HG03520 (cell line): Measurements from ENCODE around the gene GPR162.

Experiments used
- ATAC-seq: cut with Tn5 transposase; IDR thresholded peaks from one replicate; pipeline ENCODE4 v1.9.1; 2021; ENCODE audit warnings: mild to moderate bottlenecking, moderate library complexity; ENCODE audit not compliant: unreplicated experiment

Gene GPR162

GRCh38 chr12:6834254-6834653 is 12.6 kb downstream of the GPR162 start:
- ATAC-seq: no peak

GRCh38 chr12:6834873-6835272 is 13.3 kb downstream of the GPR162 start:
- ATAC-seq: no peak

- ATAC-seq: no peak
Measured at GRCh38 chr12:6836851-6837250, 15.2 kb downstream of the GPR162 start.

- ATAC-seq: no peak
Measured at GRCh38 chr12:6837370-6838060, 15.9 kb downstream of the GPR162 start.

GRCh38 chr12:6838854-6839253 is 17.2 kb downstream of the GPR162 start:
- ATAC-seq: no peak

- peak; percentile 54 for ATAC-seq
Measured at GRCh38 chr12:6839482-6840201, 18.0 kb downstream of the GPR162 start.

- no peak for ATAC-seq
Measured at GRCh38 chr12:6840330-6840729, 18.7 kb downstream of the GPR162 start.

GRCh38 chr12:6840761-6841515 is 19.3 kb downstream of the GPR162 start, which contains the start of gene GNB3:
TSS of gene GNB3 (plus strand) at chr12:6840925. CDS start at chr12:6841288, 363 bp downstream.
- ATAC-seq: no peak

- no peak for ATAC-seq
Measured at GRCh38 chr12:6842075-6842474, 20.5 kb downstream of the GPR162 start.

GRCh38 chr12:6843118-6843902 is 21.7 kb downstream of the GPR162 start:
- ATAC-seq: no peak

GRCh38 chr12:6845395-6845794 is 23.8 kb downstream of the GPR162 start:
- ATAC-seq: no peak

- no peak for ATAC-seq
Measured at GRCh38 chr12:6846316-6846869, 24.8 kb downstream of the GPR162 start.

- no peak for ATAC-seq
Measured at GRCh38 chr12:6847676-6848075, 26.1 kb downstream of the GPR162 start.

GRCh38 chr12:6849427-6849826 is 27.8 kb downstream of the GPR162 start:
- ATAC-seq: no peak

GRCh38 chr12:6849976-6850560 is 28.4 kb downstream of the GPR162 start:
- no peak for ATAC-seq

GRCh38 chr12:6850796-6851152 is 29.2 kb downstream of the GPR162 start:
- ATAC-seq: no peak

GRCh38 chr12:6851153-6851920 is 29.7 kb downstream of the GPR162 start, which contains the start of gene CDCA3:
TSS of gene CDCA3 (minus strand) at chr12:6851286. CDS start at chr12:6850952, 334 bp downstream.
- peak; percentile 51 for ATAC-seq

- peak; percentile 61 for ATAC-seq
Measured at GRCh38 chr12:6851921-6852650, 30.5 kb downstream of the GPR162 start, which contains the start of gene USP5. TSS of gene USP5 (plus strand) at chr12:6852150. CDS start at chr12:6852180, 30 bp downstream.
